Stimulated activated CD8-positive, alpha-beta memory T cell treated with anti-CD3 and anti-CD28 coated beads, Interleukin-4, amount 100 ng/mL, for 24 hours (primary cell): Measurements from ENCODE around the gene NAT8.
"Not testable (repeated sequence)": the region's sequence is repeated elsewhere in the genome, so short reads cannot be mapped to it uniquely, and the experiment has no call there.

Experiments
- DNase-seq: peaks from one replicate; pipeline ENCODE4 v3.0.0-alpha.2; 2020; ENCODE audit warnings: low read depth

NAT8 gene

GRCh38 chr2:73636977-73637376 is 5.2 kb downstream of the NAT8 start:
- DNase-seq, result not testable (repeated sequence)

GRCh38 chr2:73630662-73631266 is 11.5 kb downstream of the NAT8 start:
- not testable (repeated sequence) for DNase-seq

- DNase-seq, result not testable (repeated sequence)
These were observed 13.7 kb downstream of the NAT8 start for GRCh38 chr2:73628493-73628892.

- not testable (repeated sequence) for DNase-seq
These were observed 16.0 kb downstream of the NAT8 start for GRCh38 chr2:73626237-73626636.

GRCh38 chr2:73624625-73625024 is 17.6 kb downstream of the NAT8 start:
- DNase-seq, result not testable (repeated sequence)

GRCh38 chr2:73624036-73624435 is 18.2 kb downstream of the NAT8 start:
- DNase-seq, result not testable (repeated sequence)

- not testable (repeated sequence) for DNase-seq
These were observed 22.3 kb downstream of the NAT8 start for GRCh38 chr2:73619925-73620324.

- no peak for DNase-seq
These were observed 27.2 kb downstream of the NAT8 start for GRCh38 chr2:73614997-73615396.

GRCh38 chr2:73614105-73614504 is 28.1 kb downstream of the NAT8 start:
- no peak for DNase-seq

GRCh38 chr2:73611867-73612266 is 30.4 kb downstream of the NAT8 start:
- DNase-seq, result no peak

- no peak for DNase-seq
These were observed 31.0 kb downstream of the NAT8 start for GRCh38 chr2:73611193-73611592.

- no peak for DNase-seq
These were observed 32.1 kb downstream of the NAT8 start for GRCh38 chr2:73610111-73610510.

- DNase-seq, result not testable (repeated sequence)
These were observed 37.6 kb downstream of the NAT8 start for GRCh38 chr2:73604589-73604988.

- DNase-seq, result not testable (repeated sequence)
These were observed 39.1 kb downstream of the NAT8 start for GRCh38 chr2:73603099-73603588.

GRCh38 chr2:73601780-73602179 is 40.4 kb downstream of the NAT8 start:
- no peak for DNase-seq

- no peak for DNase-seq
These were observed 48.0 kb downstream of the NAT8 start for GRCh38 chr2:73594251-73594650.

- DNase-seq, result no peak
These were observed 48.5 kb downstream of the NAT8 start for GRCh38 chr2:73593680-73594079.
